MV-4-11 (cell line): ENCODE measurements around the gene GAK.

Source experiments
- DNase-seq: peaks from one replicate; lab custom pipeline; 2025; lab: John Stamatoyannopoulos, UW

Gene GAK

DNA sequence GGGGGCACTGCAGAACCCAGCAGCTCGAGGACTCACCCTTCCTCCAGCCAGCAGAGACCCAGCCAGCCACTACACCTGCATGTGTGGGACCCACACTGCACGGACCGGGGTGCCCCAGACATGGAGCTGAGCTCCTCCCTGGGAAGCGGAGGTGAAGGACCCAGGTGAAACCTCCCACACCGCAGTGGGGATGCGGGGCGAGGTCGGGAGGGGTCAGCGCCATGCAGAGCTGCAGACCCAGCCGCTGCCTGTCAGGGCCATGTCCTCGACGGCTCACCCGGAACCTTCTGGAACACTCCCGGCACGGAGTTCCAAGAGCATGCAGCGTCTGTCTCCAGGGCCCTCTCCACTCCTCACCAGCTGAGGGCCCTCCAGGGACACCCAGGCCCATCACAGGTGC, 42.6 kb downstream of the GAK start:
- DNase-seq, result no peak

DNA sequence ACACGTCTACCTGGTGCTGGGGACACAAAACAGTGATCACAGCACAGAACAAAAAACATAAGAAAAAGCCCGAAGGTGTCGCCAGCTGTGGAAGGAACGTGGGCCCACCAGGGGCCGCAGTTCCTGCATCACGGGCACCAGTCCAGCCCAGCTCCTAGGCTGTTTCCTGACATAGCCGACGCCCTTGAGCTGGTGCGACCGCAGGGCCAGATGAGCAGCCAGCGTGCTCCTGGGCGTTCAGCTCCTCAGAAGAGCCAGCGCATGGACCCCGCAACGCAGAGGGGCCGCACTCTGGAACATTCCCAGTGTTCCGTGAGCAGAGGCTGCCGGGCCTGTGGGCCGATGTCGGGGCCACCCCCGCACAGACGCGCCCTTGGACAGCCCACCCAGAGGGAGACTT, 44.1 kb downstream of the GAK start:
- DNase-seq, result no peak

DNA sequence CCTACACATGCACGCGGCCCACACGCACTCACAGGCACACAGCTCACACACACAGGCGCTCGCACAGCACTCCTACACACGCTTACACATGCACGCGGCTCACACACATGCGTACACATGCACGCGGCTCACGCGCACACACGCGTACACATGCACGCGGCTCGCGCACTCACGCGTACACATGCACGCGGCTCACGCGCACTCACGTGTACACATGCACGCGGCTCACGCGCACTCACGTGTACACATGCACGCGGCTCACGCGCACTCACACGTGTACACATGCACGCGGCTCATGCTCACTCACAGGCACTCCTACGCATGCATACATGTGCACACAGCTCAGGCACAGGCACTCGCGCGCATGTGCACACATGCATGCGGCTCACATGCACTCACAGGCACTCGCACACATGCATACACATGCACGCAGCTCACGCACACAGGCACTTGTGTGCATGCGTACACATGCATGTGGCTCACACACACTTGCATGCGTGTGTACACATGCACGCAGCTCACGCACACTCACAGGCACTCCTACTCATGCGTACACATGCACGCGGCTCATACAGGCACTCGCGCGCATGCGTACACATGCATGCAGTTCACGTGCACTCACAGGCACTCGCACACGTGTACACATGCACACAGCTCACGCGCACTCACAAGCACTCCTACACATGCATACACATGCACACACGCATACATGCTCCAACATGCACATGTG, 44.9 kb downstream of the GAK start:
- no peak for DNase-seq

DNA sequence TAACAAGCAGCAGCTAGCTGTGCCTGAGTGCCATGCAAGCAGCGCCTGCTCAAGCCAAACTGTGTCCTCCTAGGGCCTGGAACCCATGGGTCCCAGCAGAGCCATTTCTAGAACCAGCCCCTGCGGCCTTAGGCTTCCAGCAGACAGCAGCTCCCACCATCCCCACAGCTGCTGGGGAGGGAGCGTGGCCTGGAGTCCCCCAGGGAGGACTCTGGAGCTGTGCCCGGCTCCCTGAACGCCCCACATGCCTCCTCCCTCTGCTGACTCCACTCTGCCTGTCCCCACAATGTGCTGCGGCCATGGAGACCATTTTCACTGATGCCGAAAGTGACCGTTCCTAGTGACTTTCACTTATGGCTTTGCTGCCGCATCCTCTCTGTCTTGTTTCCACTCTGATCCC, 45.9 kb downstream of the GAK start:
- DNase-seq, result no peak

DNA sequence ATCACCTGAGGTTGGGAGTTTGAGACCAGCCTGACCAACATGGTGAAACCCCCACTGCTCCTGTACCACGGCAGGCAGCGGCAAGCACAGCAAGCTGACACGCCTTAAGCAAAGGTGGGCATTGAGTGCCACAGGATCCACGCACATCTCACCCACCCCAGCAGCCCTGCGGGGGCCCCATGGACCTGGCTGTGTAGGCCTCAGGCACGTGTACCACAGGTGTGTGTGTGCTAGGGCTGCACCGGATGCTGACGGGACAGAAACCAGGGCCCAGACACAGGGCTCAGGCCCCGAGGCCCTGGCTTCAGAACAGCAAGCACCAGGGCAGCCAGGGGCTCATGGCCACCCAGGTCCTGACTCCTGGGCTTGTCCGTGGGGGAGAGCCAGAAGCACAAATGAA, 46.8 kb downstream of the GAK start:
- DNase-seq, result no peak

DNA sequence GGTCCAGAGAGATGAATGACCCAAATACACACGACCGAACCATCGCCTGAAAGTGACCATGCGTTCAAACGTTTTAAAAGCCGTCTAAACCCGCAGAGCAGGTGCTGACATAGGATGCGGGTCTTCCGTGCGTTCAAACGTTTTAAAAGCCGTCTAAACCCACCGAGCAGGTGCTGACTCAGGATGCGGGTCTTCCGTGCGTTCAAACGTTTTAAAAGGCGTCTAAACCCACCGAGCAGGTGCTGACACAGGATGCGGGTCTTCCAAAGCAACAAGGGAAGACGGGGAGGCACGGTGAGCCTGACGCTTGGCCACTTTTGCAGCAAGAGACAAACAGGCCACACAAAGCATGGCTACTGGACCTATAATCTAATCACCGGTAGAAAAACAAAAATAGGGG, 47.2 kb downstream of the GAK start:
- no peak for DNase-seq

DNA sequence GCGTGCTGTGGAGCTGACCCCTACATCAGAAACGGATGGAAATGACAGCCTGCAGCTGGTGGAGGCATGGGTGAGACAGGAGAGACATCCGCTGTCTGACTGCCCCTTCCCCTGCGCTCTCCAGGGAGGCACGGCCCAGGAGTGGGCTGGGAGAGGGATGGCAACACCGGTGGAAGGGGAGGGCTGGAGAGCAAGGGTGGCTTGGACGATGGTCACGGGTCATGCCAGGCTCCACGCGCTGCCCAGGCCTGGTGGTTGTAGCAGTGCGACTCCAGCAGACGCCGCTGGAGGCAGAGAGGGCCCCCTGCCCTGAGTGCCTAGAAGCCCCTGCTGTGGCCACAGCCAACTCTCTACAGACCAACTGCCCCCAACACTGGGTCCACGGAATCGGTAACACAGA, 47.9 kb downstream of the GAK start:
- DNase-seq, result no peak

DNA sequence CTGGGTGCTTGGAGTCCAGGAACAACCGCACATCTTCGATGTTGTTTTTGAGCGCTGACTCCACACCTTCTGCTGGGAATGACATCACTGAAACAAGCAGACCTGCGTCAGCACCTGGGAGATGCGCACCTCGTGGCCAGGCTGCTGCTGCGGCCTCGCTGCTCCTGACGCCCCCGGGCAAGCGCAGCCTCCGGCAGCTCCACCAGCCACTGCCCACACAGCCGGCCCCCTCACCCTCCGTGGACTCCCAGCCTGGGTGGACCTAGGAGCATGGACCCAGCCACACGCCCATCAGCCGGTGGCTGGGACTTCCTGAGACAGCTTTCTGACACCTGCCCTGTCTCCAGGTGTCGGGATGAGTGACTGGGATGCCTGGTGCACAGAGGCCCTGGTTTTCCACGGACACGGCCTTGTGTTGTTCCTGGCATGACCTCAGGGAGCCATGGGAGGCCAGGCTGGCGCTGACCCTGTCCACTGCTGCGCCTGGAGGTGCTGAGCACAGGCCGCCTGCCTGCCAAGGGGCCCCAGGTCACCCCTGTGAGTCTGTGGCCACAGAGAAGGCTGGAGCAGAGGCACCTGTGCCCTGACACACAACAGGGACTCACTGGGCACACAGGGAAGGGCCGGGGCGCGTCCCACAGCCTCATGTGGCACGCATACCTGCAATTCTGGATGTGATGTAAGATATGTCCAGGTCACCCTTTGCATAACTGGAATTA, 48.6 kb downstream of the GAK start:
- no peak for DNase-seq

DNA sequence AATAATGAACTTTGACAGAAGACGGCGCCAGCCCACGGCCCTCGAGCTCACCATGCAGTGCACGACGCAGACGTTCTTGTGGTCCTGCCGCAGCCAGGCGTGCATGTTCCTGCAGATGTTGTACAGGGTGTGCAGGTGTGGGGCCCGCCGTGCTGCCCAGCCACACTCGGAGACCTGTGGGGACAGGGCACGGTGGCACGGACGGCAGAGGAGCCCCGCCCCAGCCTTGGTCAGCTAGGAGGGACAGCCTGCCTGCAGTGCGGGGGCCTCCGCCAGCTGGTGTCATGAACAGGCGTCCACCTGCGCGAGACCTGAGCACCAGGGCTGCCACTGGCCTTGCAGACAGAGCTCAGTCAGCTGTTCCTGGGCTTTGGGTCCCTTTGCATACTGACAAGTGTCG, 49.5 kb downstream of the GAK start:
- DNase-seq, result no peak

DNA sequence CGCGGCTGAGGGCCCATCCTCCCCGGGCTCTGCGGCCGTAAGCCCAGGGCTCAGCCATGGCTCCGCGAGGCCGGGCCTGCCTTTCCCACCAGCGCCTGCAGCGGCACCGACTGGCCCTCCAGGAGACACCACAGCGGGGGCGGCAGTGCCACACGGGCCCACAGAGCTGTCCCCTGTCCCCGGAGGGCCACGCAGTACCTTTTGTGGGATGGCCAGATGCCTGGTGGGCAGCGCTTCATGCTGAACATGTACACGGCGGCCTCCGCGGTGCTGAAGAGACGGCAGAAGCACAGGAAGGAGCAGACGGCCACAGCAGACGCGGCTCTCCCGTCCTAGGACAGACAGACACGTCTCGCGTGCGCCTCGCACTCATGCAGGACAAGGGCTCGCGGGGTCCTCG, 50.4 kb downstream of the GAK start:
- no peak for DNase-seq

DNA sequence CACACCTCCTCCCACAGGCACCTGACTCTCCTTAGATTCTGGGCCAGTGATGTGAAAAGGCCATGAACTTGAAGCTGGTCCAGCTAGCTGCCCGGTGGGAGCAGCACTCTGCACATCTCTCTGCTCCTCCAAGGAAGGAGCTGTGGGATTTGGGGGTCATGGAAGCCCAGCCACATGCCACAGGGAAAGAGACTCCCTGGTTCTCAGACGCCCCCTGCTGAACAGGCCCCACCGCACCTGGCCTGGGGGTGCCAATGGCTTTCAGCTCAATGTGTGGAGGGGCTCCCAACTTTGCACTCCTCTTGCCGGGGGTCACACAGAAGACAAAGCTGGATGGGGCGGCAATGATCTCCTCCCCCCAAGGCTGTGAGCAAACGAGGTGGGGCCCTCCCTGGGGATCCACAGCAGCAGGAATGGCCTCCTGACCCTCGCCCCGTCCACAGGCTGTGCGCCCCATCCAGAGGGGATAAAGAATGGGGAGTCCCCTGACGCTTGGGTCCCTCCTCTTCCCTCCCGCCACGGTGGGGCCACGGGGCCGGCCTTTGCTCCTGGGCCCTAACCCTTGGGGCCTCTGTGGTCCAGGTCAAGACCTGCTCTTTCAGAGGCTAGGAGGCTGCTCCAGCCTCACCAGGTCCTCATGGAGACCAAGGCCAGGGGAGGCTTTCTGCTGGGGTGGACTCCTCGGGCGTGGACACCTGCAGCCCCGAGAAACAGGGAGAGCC, 51.3 kb downstream of the GAK start:
- no peak for DNase-seq

DNA sequence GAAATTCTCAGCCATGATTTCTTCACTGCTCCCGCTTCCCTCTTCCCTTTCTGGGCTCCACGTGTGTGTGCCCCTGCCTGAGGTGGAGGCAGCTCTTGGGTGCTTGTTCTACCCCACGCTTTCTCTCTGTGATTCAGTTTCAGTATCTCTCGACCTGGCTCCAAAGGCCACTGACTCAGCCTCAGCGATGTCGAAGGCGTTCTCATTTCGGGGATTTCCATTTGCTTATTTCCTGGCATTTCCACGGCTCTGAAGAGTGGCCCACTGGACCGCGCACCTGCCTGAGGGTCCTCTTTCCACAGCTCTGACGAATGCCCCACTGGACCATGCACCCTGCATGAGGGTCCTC, 52.4 kb downstream of the GAK start:
- DNase-seq, result peak; percentile 6

DNA sequence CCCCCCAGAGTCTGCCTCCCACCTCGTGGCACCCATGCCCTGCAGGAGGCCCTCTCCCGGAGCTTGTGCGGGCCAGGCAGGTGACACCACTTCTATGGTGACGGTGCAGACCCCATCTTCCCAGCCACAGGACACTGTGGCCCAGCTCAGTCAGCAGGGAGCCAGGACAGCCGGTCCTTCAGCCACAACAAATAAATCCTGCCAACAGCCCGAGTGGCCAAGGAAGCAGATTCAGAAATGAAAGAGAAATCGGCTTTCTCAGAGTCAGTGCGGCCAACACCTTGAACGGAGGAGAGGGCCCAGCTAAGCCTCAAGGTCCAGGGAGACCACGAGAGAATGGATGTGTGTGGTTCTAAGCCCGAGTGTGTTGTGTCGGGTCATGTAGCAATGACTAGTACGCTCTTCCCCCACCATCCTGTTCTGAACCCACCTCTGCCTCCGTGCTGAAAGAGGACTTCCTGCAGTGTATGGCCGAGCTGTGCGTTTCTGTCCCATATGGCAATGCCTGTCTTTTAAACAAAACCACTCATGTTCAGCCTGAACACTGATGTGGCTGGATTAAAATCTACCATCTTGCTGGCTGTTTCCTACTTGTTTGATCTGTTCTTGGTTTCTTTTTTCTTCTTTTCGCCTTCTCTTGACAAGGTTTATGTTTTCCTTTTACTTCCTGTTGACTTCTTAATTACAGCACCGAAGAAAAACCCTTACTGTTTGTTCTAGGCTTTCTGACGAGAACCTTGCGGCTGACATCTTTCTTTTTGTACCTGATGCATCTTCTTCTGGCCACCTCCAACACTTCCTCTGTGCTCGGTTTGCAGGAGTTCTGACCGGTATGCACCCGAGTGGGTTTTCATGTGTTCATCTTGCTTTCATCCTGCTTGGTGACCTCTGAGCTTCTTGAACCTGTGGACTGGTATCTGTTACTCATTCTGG, 53.1 kb downstream of the GAK start:
- DNase-seq, result no peak

DNA sequence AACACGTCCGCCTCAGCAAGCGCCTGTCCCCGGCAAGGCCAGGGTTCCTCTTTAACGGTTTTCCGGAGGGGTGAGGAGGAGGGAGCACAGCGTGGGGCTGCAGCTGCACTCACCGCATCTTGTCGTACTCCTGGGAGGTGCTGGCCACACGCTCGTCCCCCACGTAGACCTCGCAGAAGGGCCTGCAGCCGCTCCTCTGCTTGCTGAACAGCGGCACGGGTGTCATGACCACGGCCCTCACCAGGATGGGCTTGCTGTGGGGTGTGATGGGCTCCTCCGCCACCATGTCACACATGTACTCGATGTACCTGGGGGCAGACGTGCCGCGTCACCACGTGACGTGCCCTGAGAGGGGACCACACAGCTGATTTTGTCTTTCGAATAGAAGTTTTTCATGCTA, 54.6 kb downstream of the GAK start:
- DNase-seq, result no peak

DNA sequence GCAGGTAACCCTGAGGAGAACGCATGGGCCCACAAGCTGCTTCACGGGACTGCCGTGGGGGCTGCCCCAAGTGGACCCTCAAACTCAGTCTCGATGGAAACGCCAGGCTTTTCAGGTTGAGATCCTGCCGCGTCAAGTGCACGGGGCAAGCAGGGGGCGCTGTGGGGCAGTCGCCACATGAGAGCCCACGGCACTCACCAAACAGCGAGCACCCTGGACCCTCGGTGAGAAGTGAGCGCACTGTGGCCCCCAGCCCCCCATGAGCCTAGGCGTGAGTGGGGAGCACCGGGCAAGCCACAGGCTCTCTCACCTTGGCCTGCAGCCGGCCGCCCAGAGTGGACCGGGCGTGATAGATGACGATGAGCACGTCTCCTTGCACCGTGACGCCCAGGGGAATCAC, 55.3 kb downstream of the GAK start:
- DNase-seq, result no peak

DNA sequence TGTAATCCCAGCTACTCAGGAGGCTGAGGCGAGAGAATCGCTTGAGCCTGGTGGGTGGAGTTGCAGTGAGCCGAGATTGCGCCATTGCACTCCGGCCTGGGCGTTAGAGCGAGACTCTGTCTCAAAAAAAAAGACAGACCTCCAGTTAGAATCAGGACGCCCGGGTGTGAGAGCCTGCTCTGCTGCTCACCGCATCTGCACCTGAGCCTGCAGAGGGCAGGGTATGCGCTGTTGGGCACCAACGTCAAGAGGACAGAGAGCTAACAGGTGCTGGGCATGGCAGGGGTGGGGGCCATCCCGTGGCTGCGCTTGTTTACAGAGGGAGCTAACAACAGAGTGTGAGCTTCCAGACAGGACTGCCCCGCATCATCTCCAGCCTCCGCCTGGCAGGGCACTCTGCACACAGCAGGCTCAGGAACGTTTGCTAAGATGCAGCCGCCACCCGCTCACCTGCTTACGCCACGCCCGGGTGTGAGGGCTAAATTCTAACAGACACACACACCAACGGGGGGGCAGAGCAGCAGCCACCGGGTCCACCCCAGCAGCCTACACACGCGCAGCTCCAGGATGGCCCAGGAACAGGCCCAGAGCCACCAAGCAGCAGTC, 56.2 kb downstream of the GAK start:
- no peak for DNase-seq

DNA sequence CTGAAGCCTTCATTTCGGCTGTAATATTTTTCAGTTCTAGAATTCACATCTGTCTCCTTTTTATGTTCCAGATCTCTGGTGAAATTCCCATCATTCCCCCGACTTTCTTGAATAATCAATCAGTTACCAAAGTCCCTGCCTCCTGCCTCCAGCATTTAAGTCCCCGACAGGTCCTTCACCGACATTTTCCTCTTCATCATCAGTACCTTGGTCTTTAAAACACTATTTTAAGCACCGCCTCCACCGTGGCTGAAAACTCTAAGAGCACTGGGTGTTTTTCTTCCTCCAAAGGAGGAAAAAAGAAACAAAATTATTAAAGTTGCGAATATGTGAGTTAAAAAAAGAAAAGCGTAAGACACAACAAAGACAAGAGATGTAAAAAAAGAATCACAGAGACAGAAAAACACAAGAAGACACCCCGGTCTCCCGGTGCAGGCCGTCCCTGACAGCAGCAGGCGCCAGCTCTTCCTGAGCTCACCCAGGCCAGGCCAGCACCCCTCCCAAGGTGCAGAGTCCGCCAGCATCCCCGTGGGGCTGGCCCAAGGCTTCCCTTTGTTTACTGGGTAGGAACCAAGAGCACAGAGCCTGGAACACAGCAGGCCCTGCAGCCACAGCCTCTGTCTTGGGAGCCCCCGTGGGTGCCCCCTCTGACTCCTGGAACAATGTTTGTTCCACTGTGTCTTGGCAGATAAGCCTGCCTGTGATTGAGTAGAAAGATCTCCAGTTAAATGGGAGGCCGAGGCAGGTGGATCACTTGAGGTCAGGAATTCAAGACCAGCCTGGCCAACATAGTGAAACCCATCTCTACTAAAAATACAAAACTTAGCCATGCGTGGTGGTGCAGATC, 56.9 kb downstream of the GAK start:
- DNase-seq, result no peak

DNA sequence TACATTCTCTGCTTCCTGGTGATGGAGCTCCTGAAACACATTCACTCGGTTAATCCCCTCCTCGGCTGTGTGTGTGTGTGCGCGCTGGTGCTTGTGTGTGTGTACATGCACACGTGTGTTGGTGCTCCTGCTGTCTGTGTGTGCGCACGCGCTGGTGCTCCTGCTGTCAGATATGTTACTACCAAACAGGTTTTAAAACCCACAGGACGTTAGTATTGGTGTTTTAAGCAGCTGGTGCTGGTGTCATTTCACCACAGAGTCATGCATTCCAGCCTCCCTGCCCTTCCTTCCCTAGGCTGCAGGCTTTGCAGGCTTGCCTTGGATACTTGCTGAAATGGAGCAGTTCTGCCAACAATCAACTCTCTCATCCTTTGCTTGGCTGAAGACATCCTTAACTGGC, 58.1 kb downstream of the GAK start:
- no peak for DNase-seq

DNA sequence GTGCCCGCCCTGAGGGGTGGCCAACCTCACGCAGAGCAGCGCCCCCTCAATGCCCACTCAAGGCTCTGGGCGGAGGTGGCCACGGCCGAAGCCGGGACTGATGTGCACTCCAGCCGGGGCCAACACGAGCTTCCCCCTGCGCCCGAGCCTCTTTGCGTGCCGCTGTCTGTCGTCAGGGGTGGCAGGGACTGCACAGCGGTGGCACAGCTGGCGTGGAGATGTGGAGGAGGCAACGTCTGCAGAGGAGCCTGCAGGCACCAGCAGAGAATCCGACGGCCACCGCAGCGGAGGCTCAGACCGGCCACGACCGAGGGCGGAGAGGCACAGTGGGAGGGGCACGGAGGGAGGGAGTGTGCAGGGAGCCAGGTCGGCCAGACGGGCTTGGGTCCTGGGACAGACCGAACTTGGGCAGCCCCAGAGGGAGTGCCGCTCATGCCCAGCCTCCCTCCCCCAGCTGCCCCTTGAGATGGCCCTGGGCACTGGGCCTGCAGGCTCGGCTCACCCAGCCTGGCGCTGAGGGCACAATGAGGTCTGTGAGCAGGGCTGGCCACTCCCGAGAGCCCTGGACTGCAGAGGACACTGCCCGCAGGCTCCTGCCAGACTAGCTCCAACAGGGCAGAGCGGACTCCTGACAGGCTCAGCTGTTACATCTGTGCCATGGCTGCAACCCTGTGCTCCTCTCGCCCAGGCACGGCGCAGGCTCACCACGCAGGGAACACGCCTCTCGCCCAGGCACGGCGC, 59.7 kb downstream of the GAK start:
- no peak for DNase-seq

DNA sequence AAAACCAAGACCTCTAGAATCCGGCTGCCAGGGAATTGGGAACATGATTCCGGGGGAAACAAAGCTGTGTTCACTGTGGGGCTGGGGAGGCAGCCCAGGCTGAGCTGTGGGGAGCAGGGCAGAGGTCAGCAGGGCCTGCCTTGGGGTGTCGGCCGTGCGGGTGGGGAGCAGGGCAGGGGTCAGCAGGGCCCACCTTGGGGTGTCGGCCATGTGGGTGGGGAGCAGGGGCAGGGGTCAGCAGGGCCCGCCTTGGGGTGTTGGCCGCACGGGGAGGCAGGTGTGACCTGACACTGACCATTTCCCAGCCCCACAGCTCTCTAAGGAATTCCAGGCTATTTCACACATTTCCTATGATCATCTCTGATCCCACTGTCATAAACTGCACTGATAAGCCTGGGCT, 60.6 kb downstream of the GAK start:
- DNase-seq, result no peak
